Erythroblast (primary cell): ENCODE data around the gene INTS7.

Source experiments
- GATA1 ChIP-seq: IDR thresholded peaks from 2 replicates; pipeline ENCODE4 v1.6.1; 2011; ENCODE audit warnings: low read depth, mild to moderate bottlenecking, control low read depth, low read length, moderate library complexity
- POLR2A ChIP-seq: IDR thresholded peaks from 2 replicates; pipeline ENCODE4 v1.6.1; 2011; ENCODE audit warnings: mild to moderate bottlenecking, low read length

- TF ChIP-seq POLR2A = no peak
- no peak for TF ChIP-seq GATA1
Observed at GRCh38 chr1:211986628-211987254, 48.6 kb downstream of the INTS7 start.
